HG02588 (cell line): ENCODE results near the gene COA8.

Source experiments
- ATAC-seq: cut with Tn5 transposase; IDR thresholded peaks from one replicate; pipeline ENCODE4 v1.9.1; 2021; ENCODE audit warnings: mild to moderate bottlenecking, moderate library complexity; ENCODE audit not compliant: unreplicated experiment

The COA8 gene

DNA sequence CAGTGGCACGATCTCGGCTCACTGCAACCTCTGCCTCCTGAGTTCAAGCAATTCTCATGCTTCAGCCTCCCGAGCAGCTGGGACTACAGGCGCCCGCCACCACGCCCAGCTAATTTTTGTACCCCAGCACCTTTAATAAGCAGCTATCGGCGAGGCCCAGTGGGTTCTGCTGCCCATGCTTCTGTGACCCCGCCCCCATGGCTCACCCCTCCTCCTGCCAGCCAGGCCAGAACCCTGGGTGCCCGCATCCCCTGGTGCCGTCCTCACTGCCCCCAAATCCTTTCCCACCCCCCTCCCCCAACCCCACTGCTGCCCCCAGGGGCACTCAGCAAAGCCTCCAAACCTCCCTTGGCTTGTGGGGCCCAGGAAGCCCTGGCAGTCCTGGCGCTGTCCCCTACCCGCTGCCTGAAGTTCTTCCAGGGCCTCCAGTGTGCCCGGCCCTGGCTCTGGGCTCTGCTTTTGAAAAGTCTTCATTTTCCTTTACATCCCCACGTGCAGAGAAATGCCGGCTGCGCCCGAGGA, 14.8 kb upstream of the COA8 start:
- no peak for ATAC-seq

DNA sequence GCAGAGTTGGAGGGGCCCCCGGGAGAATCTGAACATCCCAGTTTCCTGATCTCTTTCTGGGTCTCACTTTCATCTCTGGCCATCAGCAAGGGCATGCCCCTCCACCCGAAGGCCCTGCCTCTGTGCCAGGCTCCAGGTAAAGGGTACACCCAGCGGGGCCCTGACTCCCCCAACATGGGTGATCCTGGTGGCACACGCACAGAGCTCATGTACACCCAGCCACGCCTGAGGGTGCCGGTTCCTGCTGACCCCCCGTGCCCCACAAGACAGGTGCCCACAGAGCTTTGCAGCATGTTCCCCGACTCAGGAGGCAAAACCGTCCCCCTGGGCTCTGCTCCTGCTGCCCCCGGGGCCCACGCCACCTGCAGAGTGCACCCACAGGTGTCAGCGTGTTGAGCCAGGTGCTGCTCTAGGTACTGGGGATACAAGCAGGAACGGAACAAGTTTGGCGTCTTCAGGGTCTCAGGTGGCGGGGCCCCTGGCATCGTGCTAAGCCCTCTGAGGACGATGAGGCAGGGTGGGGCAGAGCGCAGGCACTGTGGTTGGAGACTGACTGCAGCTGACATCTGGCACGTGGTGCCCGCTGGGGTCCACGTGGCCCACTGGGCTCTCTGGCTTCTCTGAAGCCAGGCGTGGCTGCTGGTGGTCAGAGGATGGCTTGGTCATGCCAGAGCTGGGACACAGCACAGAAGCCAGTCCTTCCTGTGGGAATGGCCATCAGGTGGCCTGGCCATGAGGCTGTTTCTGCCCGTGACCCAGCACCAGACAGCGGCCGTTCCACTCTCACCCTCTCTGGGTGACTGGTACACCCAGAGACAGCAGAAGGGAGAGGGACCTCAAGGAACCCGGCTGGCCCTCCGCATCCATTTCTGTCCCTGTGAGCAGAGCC, 14.1 kb upstream of the COA8 start:
- no peak for ATAC-seq

DNA sequence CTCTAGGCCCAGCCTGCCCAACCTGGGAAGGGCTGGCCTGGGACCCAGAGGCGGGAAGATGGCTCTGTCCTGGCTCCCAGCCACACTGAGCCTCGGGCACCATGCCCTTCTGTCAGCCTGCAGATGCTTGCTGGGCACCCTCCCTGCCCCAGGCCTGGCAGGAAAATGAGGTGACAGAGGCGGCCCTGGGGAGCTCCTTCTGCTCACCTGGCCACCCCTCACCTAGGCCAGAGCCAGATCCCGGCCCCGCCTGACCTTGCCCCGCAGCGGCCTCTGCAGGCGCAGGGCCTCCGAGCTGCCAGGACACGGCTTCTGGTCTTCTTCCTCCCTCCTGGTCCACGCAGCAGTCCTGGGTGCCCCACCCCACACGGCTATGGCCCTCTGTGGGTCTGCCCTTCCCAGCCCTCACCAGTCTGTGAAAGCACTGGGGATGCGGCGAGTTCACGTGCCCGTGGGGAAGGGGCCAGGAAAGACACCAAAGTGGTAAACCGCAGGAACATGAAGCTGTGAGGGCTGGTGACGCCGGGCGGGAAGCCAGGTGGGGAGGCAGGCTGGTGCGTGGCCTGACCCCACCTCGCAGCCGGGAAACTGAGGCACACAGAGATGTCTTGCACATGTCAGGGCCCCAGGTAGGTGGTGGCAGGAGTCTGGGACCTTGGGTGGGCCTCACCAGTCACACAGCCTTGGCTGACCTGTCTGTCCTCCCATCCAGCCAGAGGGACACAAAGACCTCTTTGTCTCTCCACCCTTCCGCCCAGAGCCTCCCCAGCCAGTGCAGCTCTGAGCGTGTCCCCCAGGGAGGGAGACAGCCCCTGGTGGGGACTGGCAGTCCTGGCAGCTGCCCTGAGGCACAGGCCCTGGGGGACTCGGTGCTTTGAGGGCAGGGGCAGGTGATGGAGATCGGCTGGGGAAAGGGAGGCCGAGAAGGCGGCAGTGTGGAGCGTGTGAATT, 13.1 kb upstream of the COA8 start:
- ATAC-seq, result no peak

DNA sequence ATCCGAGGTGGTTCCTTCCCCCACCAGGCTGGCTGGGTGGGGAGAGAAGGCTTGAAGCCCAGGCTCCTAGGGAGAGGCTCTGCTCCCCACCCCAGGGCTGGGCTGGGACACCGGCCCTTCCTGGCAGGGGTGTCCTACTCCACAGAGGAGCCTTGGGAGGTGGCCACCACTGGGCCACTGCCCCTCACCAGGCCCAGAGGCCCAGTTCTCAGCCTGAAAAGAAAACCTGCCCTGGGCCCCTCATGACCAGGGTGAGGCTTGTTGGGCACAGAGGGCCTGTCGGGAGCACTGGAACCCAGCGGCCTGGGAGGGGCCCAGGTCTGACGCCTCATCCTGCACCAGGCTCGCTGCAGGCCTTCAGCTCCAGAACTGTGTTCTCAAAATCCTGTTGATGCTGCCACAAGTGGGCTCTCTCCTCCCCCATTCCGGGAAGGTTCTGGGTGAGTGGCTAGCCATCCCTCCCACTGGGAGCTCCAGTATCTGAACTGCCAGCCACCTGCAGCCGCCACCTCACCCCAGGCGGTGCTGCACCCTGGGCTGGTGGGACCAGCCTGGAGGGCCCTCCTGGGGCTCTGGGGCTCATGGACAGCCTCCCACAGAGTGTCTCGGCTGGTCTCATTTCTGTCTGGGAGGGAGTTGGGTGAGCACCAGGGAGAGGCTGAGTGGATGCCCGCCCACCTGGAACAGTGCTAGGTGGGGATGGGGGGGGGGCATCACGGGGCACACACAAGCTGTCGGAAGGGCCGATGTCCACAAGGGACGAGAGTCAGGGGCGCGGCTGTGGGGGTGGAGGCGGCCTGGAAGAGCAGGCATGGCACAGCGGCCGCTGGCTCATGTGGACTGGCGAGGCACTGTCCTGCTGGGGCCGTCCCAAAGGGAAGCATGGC, 12.1 kb upstream of the COA8 start:
- ATAC-seq, result no peak

DNA sequence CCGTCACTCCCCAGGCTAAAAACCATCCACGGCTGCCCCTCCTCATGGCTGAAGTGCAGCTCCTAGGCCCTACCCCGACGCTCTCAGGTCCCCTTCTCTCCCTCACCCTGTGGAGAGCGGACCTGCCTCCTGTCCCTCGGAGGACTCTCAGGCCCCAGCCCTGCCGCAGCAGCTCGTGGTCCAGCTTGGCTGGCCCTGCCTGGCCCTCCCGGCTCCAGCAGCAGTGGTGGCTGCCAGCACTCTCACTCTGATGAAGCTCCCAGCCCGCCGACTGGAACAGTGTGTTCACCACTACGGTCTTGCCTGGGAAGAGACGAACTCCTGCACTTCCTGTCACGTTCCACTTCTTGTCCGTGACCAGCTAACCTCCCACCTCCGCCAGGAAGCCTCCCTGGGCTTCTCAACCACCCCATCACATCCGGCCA, 11.4 kb upstream of the COA8 start:
- ATAC-seq, result no peak

DNA sequence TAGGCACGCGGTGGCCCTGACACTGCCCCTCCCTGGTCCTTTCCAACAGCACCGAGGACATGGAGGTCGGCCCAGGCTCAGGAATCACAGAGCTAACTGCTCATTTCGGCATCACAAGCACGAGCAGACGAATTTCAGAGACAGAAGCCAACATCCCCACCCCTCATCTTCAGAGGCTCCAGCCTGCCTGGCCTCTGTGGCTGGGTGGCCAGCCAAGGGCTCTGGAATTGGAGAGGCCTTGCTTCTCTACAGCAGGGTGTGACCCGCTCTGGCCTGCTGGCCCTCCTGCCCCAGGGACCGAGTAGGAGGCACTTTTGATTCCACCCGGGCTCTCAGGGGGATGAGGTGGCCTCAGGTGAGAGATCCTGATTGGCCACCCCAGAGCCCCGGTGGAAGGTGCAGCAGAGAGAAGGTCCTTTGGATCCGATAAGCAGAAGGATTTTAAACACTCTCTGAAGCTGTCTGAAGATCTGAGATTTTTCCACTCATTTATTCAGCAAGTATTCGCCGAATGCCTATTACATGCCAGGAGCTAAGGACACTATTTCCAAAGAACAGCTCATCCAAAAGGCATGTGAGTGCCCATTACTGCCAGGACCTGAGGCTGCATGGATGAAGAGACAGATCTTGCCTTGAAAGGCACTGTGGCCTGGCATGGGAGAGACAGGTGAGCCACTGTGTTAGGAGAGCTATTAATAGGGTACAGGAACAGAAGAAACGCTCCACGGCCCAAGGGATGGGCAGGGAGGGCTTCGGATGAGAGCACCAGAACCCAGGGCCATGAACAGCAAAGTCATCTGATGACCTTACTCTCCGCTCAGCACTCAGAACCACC, 10.5 kb upstream of the COA8 start:
- ATAC-seq, result no peak

DNA sequence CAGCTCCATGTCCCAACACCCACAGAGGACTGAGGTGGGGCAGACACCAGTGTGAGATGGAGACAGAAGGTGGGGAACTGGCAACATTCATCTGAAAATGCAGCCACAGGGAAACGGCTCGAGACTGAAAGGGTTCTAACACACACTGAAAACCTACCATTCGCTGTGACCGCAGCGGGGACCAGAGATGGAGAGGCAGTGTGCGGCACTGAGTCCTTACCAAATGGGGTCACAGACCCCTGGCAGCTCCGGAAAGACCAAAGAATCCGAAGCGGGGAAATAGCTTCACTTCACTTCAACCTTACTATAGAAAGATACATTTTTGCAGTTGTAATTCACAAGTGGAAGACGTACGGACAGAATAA, 9.9 kb upstream of the COA8 start:
- ATAC-seq, result no peak

DNA sequence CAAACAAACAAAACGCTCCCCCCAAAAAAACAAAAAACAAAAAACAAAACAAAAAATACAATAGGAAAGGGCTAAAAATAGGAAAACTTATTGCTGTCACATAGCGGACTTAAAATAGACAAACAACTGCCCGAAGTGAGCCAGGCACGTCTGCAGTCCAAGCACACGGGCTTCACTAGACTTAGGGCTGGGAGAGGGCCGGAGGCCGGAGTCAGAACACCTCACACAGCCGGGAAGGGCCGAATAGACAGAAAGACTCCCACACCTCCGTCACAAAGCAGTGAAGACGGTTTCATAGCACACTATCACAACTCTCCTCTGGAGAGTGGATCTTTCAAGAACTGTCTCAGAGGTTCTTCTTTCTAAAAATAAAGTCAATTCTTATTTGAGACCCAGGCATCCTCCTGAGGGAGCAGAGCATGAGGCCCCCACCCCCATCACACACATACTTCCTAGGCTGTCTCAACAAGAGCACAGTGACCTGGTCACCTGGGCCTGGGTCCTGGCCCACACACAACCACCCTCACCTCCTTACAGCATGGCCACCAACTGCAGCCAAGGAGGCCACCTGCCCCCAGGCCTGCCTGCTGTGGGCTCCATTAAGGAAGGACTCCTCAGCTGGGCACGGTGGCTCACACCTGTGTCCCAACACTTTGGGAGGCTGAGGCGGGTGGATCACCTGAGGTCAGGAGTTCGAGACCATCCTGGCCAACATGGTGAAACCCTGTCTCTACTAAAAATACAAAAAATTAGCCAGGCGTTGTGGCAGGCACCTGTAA, 7.0 kb upstream of the COA8 start:
- ATAC-seq, result no peak

DNA sequence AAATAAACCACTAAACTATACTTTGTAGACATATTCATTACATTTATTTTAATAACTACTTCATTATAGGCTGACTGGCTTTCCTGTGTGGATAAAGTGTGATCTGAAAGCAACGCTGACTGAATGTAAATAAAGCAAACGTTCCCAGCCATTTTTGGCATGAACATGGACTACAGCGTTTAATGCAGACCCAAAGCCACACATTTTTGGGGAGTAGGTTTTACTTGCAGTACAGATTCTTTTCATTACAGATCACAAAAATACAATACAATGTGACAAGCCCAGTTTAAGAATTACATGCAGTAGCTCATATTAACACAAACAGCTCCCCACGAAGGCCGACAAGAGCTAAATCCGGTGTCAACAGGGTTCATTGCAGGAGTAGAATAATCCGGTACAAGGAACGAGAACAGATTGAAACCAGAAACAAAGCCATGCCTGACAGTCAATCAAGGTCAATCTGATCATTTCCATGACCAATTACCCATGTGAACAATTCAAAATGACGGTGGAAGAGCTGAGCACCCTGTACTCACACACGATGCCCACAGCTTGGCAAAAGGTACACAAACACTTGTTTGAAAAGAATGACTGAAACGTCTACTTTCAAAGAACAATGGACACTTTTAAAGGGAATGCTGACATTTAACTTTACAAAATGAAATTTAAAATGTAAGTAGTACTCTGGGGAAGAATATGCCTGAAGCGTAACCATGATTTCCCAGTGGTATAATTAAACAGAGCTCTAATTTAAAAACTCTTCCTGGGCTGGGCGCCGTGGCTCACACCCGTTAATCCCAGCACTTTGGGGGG, 5.6 kb upstream of the COA8 start:
- no peak for ATAC-seq

DNA sequence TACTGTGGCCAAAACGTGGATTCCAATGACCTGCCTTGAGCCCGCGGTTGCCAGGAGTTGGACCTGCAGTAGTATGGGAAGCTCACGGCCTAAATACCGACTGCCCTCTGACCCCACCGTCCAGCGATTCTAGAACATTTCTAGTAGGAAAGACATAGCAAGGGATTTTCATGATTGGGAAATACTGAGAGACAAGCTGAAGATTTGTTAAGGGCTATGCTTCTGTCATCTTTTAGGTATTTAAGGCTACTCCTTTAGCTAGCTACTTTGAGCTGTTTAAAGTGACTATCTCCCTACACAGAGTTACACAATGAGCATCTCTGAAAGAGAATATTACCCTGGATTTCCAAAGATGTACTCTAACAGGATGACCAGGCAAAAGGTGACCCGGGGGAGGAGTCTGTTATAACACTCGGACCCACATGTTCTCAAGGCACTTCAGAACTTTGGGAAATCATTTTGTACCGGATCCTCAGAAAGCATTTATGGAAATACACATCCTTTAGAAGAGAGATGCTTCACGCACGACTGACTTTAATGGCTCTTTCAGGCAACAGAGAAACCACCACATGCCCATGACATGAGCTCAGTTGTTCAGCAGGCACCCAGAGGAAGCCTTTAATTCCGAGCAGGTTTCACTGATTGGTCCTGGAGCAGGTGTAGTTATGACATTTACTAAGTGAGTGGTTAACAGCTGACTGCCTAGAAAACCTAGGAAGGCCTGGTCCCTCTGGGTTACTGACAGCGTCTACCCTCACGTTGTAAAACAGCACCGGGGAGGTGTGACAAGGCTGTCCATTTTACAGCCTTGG, 4.5 kb upstream of the COA8 start:
- ATAC-seq, result no peak

DNA sequence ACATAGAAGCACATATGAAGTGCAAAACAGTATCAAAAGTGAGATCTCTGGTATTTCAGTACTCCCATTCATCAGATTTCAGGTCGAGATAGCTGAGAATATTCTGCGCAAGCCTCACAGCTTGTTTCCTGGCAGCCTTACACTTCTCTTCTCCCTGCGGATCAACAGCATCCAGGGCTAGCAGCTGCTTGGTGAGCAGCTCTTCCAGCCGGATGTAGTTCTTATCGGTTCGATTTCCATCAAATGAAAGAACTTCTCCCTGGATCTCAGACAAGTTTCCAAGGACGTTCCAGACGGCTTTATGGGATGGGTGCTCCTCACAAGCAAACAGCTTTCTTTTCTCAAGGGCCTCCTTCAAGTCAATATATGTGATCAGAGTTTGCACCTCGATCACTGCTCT, 3.0 kb upstream of the COA8 start:
- no peak for ATAC-seq

DNA sequence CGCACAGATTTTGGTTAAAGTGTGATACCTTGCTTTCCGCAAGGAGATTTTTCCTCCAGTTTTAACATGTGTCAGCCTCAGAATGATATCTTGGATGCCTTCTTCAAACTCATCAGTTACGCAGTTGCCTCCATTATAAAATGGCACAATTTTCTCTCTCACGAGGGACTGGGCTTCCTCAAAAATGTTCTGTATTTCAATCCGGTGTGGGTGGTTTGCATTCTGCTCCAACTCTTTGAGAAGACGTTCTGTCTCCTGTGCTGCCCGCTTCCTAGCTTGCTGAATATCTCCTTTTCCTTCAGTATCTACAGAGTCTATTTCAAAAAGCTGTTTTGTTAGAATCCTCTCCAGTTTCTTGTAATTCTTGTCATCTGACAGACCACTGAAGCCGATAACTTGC, 2.1 kb upstream of the COA8 start:
- ATAC-seq, result no peak

DNA sequence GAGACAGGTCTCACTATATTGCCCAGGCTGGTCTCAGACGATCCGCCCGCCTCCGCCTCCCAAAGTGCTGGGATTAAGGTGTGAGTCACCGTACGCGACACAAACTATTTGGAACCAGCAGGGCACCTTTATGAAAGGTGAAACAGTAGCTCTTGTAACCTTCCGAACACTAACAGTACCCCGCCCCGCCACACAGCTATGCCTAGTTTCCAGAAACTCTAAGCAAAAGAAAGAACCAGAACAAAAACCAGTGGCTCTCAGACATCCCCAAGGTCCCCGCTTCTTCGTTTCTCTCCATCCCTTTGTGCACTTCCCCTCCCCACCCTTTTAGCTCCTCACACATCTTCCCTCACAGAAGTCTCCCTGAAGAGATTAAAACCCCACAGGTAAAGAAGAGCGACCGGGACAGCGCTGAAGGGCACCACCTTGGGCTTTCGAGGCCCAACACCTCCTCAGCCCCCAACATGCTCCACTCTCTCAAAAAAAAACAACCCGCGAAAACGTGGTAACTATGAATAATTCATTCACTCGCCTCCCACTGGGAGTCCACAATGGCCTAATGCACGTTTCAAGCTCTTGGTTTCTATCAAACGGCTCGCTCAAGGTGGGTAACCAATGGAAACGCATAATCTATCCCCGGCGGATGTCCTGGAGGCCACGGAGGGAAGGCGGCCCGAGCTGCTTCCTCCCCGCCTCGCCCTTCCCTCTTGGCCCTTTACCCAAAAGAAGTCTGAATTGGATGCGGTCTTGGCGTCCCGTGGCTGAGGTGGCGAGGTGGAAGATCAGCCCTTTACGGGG, 1.2 kb upstream of the COA8 start:
- peak; percentile 6 for ATAC-seq

DNA sequence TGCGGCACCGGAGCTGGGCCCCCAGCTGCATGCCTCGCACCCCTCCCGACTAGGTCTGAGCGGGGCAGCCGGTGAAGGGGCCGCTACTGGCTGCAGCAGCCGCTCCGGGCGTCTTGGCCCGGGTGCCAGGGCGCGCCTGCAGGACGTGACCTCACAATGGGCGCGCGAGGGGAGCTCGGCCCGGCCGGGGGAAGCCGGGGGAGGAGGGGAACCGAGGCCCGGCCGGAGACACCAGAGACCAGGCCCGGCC, 656 bp upstream of the COA8 start:
- no peak for ATAC-seq

DNA sequence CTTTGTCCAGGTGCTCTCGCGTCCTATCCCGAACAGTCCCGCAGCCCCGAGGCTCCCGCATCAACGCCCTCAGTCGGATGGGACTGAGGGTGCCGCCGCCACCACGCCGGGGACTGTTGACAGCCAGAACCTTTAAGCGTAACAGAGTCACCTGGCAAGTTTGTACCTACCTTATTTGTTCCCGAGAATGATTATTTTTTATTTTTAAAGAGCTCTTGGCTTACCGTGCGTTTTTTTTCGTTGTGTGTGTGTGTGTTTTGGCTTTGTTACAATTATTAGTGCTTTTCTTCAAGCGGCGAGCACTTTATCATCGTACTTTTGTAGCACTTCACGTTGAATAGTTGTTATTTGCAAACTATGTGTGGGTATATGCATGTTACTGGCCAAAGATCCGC, 463 bp downstream of the COA8 start:
- no peak for ATAC-seq

DNA sequence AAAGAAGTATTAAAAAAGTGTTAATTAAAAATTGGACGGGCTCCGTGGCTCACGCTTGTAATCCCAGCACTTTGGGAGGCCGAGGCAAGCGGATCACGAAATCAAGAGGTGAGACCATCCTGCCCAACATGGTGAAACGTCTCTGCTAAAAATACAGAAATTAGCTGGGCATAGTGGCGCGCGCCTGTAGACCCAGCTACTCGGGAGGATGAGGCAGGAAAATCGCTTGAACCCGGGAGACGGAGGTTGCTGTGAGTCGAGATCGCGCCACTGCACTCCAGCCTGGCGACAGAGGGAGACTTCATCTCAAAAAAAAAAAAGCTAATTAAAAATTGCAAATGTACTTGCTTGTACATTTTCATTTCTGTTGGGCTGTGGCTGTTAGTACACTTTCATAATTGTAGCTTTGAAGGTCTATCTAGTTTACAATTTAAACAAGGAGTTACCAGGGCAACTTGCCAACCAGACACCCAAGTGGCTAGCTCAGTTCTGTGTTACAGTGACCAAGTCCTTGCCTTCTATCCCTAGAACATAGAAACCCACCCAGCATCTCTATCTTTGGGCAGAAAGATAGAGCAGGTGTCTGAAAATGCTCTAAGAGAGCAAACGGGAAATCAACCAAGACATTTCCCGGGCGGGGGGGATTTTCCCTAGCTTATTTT, 1.2 kb downstream of the COA8 start:
- ATAC-seq, result no peak
